Activated CD8-positive, alpha-beta memory T cell treated with anti-CD3 and anti-CD28 coated beads, Interleukin-2, amount 50 U/mL, for 1 hour (primary cell): Measurements from ENCODE around the gene PCDH15.

Experiments
- DNase-seq: peaks from one replicate; pipeline ENCODE4 v3.0.0-alpha.2; 2020; ENCODE audit errors: extremely low read depth

PCDH15 gene

GRCh38 chr10:54800741-54801421 lies at the start of gene PCDH15:
Gene PCDH15, minus strand, starts transcription at chr10:54801231. Its CDS starts 136,969 bp downstream, at chr10:54664262.
- no peak for DNase-seq

GRCh38 chr10:54843932-54844331 lies 42.9 kb upstream of the PCDH15 start:
- no peak for DNase-seq

- DNase-seq = no peak
Observed at GRCh38 chr10:54843085-54843646, 42.1 kb upstream of the PCDH15 start.

GRCh38 chr10:54837479-54837878 lies 36.4 kb upstream of the PCDH15 start:
- DNase-seq = no peak

GRCh38 chr10:54833029-54833428 lies 32.0 kb upstream of the PCDH15 start:
- no peak for DNase-seq

- DNase-seq = no peak
Observed at GRCh38 chr10:54826994-54827560, 26.0 kb upstream of the PCDH15 start.

GRCh38 chr10:54815583-54815982 lies 14.6 kb upstream of the PCDH15 start:
- no peak for DNase-seq

GRCh38 chr10:54808186-54808935 lies 7.3 kb upstream of the PCDH15 start:
- no peak for DNase-seq

GRCh38 chr10:54799506-54799905 lies 1.5 kb downstream of the PCDH15 start:
- no peak for DNase-seq

GRCh38 chr10:54797636-54798321 lies 3.3 kb downstream of the PCDH15 start:
- no peak for DNase-seq

- no peak for DNase-seq
Observed at GRCh38 chr10:54796881-54797280, 4.2 kb downstream of the PCDH15 start.

GRCh38 chr10:54776622-54777021 lies 24.4 kb downstream of the PCDH15 start:
- no peak for DNase-seq

- DNase-seq = no peak
Observed at GRCh38 chr10:54772468-54773122, 28.4 kb downstream of the PCDH15 start.

- no peak for DNase-seq
Observed at GRCh38 chr10:54769051-54769450, 32.0 kb downstream of the PCDH15 start.

GRCh38 chr10:54758791-54759190 lies 42.2 kb downstream of the PCDH15 start:
- DNase-seq = no peak

- DNase-seq = no peak
Observed at GRCh38 chr10:54749623-54750022, 51.4 kb downstream of the PCDH15 start.

- no peak for DNase-seq
Observed at GRCh38 chr10:54745436-54745835, 55.6 kb downstream of the PCDH15 start.

GRCh38 chr10:54742416-54742815 lies 58.6 kb downstream of the PCDH15 start:
- DNase-seq = no peak

- no peak for DNase-seq
Observed at GRCh38 chr10:54728511-54728910, 72.5 kb downstream of the PCDH15 start.

- DNase-seq = no peak
Observed at GRCh38 chr10:54722075-54722474, 79.0 kb downstream of the PCDH15 start.

- no peak for DNase-seq
Observed at GRCh38 chr10:54710918-54711317, 90.1 kb downstream of the PCDH15 start.

- no peak for DNase-seq
Observed at GRCh38 chr10:54708591-54708990, 92.4 kb downstream of the PCDH15 start.
